Panc1 (cell line): Measurements from ENCODE around the gene IAH1.

Experiments
- POLR2AphosphoS5 ChIP-seq: IDR thresholded peaks from 2 replicates; pipeline ENCODE4 v1.6.1; 2012; ENCODE audit warnings: mild to moderate bottlenecking, low read depth, low read length, moderate library complexity
- TCF7L2 ChIP-seq: IDR thresholded peaks from 2 replicates; pipeline ENCODE4 v1.6.1; 2011; ENCODE audit warnings: mild to moderate bottlenecking, low read depth, low read length, inconsistent platforms
- TF ChIP-seq, protein P1 (sequence below): fragments of 450-650 bp; IDR thresholded peaks from 2 replicates; pipeline ENCODE4 v1.5.1; 2017; ENCODE audit warnings: mild to moderate bottlenecking
- TF ChIP-seq, protein P2 (sequence below), 2 experiments: IDR thresholded peaks; 2 replicates each; pipeline ENCODE4 v1.6.1; 2011 to 2012; ENCODE audit warnings: low read depth in 2 of 2, control low read depth in 1 of 2, low read length in 1 of 2, mild to moderate bottlenecking in 1 of 2, moderate library complexity in 1 of 2; ENCODE audit not compliant: insufficient read depth in 1 of 2

- TF ChIP-seq POLR2AphosphoS5 (no peak), TCF7L2 (no peak)
- TF ChIP-seq, protein P1, sequence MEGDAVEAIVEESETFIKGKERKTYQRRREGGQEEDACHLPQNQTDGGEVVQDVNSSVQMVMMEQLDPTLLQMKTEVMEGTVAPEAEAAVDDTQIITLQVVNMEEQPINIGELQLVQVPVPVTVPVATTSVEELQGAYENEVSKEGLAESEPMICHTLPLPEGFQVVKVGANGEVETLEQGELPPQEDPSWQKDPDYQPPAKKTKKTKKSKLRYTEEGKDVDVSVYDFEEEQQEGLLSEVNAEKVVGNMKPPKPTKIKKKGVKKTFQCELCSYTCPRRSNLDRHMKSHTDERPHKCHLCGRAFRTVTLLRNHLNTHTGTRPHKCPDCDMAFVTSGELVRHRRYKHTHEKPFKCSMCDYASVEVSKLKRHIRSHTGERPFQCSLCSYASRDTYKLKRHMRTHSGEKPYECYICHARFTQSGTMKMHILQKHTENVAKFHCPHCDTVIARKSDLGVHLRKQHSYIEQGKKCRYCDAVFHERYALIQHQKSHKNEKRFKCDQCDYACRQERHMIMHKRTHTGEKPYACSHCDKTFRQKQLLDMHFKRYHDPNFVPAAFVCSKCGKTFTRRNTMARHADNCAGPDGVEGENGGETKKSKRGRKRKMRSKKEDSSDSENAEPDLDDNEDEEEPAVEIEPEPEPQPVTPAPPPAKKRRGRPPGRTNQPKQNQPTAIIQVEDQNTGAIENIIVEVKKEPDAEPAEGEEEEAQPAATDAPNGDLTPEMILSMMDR = no peak
- TF ChIP-seq, protein P2, sequence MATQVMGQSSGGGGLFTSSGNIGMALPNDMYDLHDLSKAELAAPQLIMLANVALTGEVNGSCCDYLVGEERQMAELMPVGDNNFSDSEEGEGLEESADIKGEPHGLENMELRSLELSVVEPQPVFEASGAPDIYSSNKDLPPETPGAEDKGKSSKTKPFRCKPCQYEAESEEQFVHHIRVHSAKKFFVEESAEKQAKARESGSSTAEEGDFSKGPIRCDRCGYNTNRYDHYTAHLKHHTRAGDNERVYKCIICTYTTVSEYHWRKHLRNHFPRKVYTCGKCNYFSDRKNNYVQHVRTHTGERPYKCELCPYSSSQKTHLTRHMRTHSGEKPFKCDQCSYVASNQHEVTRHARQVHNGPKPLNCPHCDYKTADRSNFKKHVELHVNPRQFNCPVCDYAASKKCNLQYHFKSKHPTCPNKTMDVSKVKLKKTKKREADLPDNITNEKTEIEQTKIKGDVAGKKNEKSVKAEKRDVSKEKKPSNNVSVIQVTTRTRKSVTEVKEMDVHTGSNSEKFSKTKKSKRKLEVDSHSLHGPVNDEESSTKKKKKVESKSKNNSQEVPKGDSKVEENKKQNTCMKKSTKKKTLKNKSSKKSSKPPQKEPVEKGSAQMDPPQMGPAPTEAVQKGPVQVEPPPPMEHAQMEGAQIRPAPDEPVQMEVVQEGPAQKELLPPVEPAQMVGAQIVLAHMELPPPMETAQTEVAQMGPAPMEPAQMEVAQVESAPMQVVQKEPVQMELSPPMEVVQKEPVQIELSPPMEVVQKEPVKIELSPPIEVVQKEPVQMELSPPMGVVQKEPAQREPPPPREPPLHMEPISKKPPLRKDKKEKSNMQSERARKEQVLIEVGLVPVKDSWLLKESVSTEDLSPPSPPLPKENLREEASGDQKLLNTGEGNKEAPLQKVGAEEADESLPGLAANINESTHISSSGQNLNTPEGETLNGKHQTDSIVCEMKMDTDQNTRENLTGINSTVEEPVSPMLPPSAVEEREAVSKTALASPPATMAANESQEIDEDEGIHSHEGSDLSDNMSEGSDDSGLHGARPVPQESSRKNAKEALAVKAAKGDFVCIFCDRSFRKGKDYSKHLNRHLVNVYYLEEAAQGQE (IDR thresholded peaks at IDR 0.05; ENCODE audit: insufficient read depth in 1 of 2, low read depth in 2 of 2, low read length in 1 of 2) = no peak
Observed at GRCh38 chr2:9533663-9534062, 59.3 kb downstream of the IAH1 start.
